ENCODE data around the gene PIGB.
"Not testable (repeated sequence)": the region's sequence is repeated elsewhere in the genome, so short reads cannot be mapped to it uniquely, and the experiment has no call there.

The PIGB gene

GRCh38 chr15:55302801-55303200 lies 16.2 kb upstream of the PIGB start:
- DNase-seq = not testable (repeated sequence)

GRCh38 chr15:55319537-55320237 lies 665 bp downstream of the PIGB start:
- no peak for DNase-seq

DNA sequence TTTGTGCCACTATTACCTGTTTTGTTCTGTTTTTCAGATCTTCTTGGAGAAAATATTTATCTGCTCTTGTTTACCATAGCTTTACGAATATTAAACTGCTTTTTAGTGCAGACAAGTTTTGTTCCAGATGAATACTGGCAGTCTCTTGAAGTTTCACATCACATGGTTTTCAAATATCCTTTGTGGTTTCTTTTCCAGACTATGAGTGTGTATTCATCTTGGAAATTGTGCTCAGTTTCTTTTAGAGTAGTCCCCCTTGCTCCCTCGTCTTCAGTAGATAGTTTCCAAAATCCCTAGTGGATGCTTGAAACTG lies 1.2 kb downstream of the PIGB start:
- DNase-seq = no peak

GRCh38 chr15:55320963-55321362 lies 1.9 kb downstream of the PIGB start:
- DNase-seq = no peak

GRCh38 chr15:55322467-55322866 lies 3.4 kb downstream of the PIGB start:
- DNase-seq = no peak

DNA sequence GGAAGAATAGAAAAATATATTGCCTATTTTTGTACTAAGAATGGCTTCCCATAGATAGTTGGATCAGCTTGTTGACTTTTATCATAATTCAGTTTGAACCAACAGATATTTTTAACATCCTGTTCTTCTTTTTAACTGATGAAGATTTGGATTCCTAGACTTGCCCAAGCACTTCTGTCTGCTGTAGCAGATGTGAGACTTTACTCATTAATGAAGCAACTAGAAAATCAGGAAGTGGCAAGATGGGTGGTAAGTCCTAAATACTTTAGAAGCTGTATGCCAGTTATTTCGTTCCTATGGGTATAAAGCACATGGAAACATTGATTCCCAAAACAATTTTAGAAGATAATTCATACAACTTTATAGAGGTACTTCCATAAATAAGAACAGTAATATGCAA lies 8.4 kb downstream of the PIGB start:
- no peak for DNase-seq

DNA sequence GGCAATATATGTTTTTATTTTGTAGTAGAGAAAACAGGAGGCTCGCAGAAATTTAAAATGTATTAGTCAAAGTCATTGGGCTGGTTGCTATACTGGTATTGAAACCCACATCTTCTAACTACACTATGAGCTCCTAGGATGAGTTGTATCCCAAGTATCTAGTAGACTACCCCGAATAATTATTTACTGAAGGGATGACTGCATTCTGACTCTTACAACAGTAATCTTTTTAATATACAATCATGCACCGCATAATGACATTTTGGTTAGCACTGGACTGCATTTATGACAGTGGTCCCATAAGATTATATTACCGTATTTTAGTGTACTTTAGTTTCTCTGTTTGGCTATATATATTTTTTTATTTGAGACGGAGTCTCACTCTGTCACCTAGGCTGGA lies 15.3 kb downstream of the PIGB start:
- DNase-seq = no peak

- no peak for DNase-seq
Measured at GRCh38 chr15:55334997-55335396, 16.0 kb downstream of the PIGB start.

DNA sequence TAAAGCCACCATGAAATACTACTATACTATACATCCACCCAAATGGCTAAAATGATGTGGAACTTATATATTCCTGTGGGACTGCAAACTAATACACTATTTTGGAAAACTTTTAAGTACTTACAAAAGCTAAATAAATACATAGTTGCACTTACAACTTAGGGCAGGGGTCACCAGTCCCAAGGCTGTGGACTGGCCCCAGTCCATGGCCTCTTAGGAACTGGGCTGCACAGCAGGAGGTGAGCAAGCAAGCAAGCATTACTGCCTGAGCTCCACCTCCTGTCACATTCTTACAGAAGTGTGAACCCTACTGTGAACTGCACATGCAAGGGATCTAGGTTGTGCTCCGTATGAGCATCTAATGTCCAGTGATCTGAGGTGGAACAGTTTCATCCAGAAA lies 18.1 kb downstream of the PIGB start:
- no peak for DNase-seq

DNA sequence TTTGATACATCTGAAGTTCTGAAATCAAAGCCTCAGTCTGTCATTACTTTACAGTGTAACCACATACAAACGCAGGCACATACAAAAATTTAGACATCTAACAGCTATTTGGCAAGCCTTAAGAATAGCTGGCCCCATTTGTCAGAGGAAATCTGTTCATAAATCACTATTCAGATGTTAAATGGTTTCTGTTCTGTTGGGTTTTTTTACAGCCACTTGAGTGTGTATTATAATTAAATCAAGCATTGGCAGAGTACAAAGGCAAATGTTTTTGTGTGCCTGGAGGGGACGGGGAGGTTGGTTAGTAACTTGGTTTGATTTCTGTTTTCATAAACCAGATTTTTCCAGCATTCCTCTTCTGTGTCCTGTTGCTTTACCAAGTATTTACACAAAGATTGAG lies 24.1 kb downstream of the PIGB start:
- DNase-seq = no peak

- no peak for DNase-seq
Measured at GRCh38 chr15:55344206-55344605, 25.2 kb downstream of the PIGB start.

- DNase-seq = no peak
Measured at GRCh38 chr15:55348281-55348778, 29.3 kb downstream of the PIGB start.

DNA sequence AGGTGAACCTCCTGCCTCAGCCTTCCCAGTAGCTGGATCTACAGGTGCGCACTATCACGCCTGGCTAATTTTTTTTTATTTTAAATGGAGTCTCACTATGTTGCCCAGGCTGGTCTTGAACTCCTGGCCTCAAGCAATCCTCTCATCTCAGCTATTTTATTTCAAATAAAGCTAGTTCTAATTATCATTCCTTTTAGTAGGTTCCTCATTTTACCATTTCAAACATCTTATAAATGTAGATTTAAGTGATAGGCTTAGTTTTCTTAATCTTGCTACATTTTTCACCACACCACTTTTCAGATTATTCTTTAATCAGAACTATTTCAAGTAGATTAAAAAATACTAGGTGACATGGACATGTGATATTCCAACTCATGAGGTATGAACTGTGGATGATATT lies 30.3 kb downstream of the PIGB start:
- no peak for DNase-seq

DNA sequence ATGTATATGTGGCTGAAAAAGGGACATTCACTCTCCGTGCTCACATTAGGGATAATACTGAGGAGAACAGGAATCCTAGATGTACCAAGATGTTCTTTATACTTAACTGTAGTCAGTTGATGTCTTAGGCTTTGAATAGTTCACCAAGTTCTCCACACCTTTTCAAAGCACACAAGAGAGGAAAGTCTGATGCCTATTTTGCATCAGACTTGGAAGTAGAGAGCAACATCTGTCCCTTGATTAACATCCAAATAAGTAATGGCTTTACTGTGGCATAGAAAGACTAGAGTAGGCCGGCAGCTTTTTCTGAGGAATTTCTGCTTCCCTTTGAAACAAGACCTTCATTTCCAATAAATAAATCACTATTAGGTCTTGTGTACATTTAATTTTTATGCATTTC lies 34.0 kb downstream of the PIGB start:
- no peak for DNase-seq

- DNase-seq = no peak
Measured at GRCh38 chr15:55356985-55357585, 38.1 kb downstream of the PIGB start.

GRCh38 chr15:55357774-55358173 lies 38.8 kb downstream of the PIGB start:
- no peak for DNase-seq

DNA sequence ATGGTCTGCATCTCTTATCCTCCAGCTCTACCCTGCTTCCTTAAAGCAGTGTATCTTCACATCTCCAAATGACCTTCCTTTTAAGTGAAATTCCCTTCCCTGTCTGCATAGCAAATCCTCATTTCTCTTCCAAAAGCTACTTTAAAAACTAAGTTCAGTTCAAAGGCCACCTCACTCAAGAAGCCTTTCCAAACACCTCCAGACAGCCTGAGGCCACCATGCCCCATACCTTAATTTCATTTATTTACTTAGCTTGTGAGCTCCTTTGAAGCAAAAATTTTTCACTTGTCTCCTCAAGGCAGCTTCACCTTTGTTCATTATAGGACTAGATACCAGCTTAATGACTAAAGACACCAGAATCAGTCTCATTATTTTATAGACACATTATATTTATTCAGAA lies 39.4 kb downstream of the PIGB start:
- no peak for DNase-seq

DNA sequence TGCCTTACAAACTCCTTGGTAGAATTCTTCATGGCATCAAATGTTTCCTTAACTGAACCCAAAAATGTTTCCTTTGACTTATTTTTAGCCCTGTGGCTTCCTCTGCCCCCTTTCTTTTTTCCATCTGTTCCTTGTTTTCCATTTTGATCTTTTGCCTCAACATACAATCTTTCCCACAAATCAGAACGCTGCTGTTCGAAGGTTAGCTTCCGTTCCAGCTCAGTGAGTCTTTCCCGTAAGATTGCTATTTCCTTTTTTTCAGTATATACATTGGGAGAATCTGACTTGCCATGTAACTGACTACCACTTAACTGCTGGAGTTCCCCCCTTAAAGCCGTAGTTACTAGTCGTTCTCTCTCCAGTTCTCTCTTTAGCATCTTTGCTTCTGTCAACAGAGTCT lies 41.2 kb downstream of the PIGB start:
- DNase-seq = no peak

GRCh38 chr15:55361048-55361447 lies 42.0 kb downstream of the PIGB start:
- no peak for DNase-seq

GRCh38 chr15:55362641-55363040 lies 43.6 kb downstream of the PIGB start:
- DNase-seq = no peak

DNA sequence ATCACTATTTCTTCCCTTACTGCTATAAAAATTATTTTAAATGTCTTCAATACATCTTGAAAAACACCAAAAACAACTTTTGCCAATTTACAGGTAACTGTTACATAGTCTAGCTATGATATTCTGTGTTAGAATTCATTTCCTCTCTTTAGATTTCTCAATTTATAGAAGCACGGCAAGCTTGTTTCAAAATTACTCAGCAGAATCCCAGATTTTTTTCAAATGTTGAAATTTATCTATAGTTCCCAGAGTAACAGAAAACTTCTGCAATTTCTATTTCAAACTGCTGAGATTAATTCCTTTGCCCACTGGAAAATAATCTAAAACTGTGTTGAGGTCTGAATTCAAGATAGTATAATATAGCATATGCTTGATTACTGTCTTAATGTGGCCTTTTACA lies 48.0 kb downstream of the PIGB start:
- DNase-seq = no peak

DNA sequence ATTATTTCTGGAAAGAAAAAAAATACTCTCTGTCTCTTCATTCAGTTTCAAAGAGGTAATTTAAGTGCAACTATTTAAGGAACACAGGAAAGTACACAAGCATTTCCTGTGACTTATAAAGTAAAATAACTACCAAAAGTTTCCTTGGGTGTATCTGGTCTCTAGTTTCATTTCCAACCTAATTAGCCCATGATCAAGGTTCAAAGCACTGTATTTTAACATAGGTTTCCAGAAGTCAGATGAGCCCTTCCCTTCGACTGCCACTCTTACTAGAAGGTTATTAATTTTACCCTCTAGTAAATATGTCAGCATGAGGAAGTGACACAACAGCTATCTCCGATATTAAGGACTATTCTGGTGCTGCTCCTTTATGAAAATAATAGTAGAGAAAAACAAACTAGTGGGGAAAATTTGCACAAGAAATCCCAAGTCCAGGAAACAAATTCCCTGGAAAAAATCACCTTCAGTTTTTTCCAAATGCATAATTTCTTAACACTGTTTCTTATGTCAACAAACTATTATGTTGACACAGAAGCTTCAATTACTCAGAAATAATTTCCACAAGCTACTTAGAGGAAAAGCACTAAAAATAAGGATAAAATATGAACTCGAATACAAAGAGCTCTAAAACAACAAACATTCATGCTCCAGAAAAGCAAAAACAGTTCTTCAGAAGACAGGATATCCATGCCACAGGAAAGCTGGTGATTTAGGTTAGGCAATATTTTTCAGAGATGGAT lies 53.8 kb downstream of the PIGB start:
- no peak for DNase-seq

DNA sequence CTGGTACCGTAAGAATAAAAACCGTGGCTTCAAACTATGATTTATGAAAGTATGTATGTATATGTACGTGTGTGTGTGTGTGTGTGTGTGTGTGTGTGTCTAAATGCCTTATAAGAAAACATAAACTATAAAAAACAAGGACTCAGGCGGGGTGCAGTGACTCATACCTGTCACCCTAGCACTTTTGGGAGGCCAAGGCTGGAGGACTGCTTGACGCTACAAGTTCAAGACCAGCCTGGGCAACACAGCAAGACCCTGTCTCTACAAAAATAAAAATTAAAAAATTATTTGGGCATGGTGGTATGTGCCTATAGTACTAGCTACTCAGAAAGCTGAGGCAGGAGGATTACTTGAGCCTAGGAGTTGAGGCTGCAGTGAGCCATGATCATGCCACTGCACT lies 60.1 kb downstream of the PIGB start:
- DNase-seq = no peak

GRCh38 chr15:55381595-55381994 lies 62.6 kb downstream of the PIGB start:
- DNase-seq = no peak

Measured in CD4-positive, alpha-beta T cell treated with Interleukin-6 for 4 hours (primary cell).